HFFc6 (cell line): ENCODE data around the gene PRKCE. TPM values are rescaled to one million over a fixed set of nuclear protein-coding genes. Genes with fewer than 3 reads are reported as not detected.

ENCODE experiments used
- DNase-seq: peaks from one replicate; pipeline ENCODE4 v3.0.0-alpha.2; 2018
- H3K27ac Mint-ChIP-seq: 2 replicates; pipeline ENCODE4 v1.8.0; 2020; ENCODE audit warnings: mild to moderate bottlenecking, mixed read lengths
- H3K27me3 Mint-ChIP-seq: 2 replicates; pipeline ENCODE4 v1.8.0; 2021; ENCODE audit warnings: mild to moderate bottlenecking, moderate library complexity, mixed read lengths; ENCODE audit not compliant: insufficient read depth
- H3K36me3 Mint-ChIP-seq: 2 replicates; pipeline ENCODE4 v1.8.0; 2021; ENCODE audit warnings: low read depth, mixed read lengths
- H3K4me1 Mint-ChIP-seq: 2 replicates; pipeline ENCODE4 v1.8.0; 2020; ENCODE audit warnings: low read depth, mixed read lengths
- H3K4me3 Mint-ChIP-seq: 2 replicates; pipeline ENCODE4 v1.8.0; 2020; ENCODE audit warnings: mild to moderate bottlenecking, moderate library complexity, mixed read lengths
- H3K9me3 Mint-ChIP-seq: 2 replicates; pipeline ENCODE4 v1.8.0; 2020; ENCODE audit warnings: mild to moderate bottlenecking, mixed read lengths
- total RNA-seq, 6 experiments: library from RNA; stranded (reverse); fragmentation: NEBNext Ultra II Directional; extraction: Animal tissue kit (Norgen Biotek cat#: 25700); gene quantifications; 2 replicates in 1 of 6; 3 replicates in 5 of 6; pipeline ENCODE4 v1.2.3, GENCODE V29; 2021
- TF ChIP-seq, protein P1 (sequence below): fragments of 200-600 bp; sonication (generic); IDR thresholded peaks from 2 replicates; pipeline ENCODE4 v1.5.0; 2021; ENCODE audit warnings: antibody characterized with exemption, mild to moderate bottlenecking

The PRKCE gene
- total RNA-seq, 6 experiments from 2014 or later = 10.8 to 13.7 (median 12.0) TPM

DNA sequence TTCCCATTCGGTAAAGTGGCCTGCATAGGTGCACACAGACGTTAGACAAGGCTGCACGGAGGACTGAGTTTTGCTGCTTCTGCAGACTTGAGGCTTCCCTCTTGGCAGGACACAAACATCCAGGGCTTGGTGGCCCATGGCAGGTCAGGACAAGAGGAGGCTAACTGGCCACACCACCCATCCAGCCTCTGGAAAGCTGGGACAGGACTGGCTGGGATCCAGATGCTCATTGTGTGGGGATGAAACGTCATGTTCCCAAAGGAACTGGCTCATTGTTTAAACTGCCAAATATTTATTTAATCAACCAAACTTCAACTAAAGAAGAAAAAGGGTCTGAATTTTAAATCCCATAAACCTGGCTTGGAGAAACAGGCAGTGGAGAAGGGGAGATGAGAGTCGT is 406.7 kb downstream of the PRKCE start:
- TF ChIP-seq, protein P1, sequence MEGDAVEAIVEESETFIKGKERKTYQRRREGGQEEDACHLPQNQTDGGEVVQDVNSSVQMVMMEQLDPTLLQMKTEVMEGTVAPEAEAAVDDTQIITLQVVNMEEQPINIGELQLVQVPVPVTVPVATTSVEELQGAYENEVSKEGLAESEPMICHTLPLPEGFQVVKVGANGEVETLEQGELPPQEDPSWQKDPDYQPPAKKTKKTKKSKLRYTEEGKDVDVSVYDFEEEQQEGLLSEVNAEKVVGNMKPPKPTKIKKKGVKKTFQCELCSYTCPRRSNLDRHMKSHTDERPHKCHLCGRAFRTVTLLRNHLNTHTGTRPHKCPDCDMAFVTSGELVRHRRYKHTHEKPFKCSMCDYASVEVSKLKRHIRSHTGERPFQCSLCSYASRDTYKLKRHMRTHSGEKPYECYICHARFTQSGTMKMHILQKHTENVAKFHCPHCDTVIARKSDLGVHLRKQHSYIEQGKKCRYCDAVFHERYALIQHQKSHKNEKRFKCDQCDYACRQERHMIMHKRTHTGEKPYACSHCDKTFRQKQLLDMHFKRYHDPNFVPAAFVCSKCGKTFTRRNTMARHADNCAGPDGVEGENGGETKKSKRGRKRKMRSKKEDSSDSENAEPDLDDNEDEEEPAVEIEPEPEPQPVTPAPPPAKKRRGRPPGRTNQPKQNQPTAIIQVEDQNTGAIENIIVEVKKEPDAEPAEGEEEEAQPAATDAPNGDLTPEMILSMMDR = no peak
- no peaks in the 10 kb centered on the region for H3K27me3 Mint-ChIP-seq
- DNase-seq = no peak
- no peak overlapping the region for H3K4me3 Mint-ChIP-seq
- no peaks in the 10 kb centered on the region for H3K9me3 Mint-ChIP-seq
- H3K4me1 Mint-ChIP-seq = peaks cover 18% of the 10 kb centered on the region
- H3K36me3 Mint-ChIP-seq = no peaks in the 10 kb centered on the region
- no peak overlapping the region for H3K27ac Mint-ChIP-seq

DNA sequence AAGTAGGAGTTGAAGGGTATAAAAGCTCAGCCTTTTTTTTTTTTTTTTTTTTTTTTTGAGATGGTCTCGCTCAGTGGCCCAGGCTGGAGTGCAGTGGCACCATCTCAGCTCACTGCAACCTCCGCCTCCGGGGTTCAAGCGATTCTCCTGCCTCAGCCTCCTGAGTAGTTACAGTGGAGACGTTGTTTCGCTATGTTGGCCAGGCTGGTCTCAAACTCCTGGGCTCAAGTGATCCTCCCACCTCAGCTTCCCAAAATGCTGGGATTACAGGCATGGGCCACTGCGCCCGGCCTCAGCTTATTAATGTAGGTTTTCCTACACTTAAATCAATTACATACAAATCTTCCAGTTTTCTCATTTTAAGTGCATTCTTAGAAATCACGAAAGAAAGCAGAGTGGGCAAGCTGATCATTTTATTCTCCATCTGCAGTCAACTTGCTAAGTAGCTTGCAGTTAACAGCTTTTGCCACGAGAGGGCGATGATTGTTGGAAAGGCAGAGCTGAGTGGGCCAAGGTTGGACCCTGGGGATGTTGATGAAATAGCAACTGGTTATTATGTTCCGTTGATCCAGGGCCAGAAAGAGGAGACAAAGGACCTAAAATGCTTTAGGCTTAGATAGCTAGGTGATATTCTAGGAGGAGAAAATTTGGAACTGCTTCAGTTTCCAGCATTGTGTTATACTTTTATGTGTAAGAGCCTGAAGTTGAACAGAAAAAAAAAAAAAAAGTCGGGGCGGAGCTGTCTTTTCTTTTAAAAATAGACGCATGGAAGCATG is 411.4 kb downstream of the PRKCE start:
- H3K4me1 Mint-ChIP-seq = peaks cover 51% of the 10 kb centered on the region
- no peaks in the 10 kb centered on the region for H3K36me3 Mint-ChIP-seq
- TF ChIP-seq, protein P1 = peak; percentile 96
- DNase-seq = peak; percentile 72
- H3K27ac Mint-ChIP-seq = peak overlapping the region; percentile 62
- H3K9me3 Mint-ChIP-seq = no peaks in the 10 kb centered on the region
- H3K4me3 Mint-ChIP-seq = 0 out of 2 replicates have a peak overlapping the region, but pooled peaks have one; percentile 26
- H3K27me3 Mint-ChIP-seq = no peaks in the 10 kb centered on the region

GRCh38 chr2:46064396-46064795 is 412.9 kb downstream of the PRKCE start:
- TF ChIP-seq, protein P1 = no peak
- Mint-ChIP-seq H3K4me3 (no peak overlapping the region), H3K4me1 (peaks cover 65% of the 10 kb centered on the region), H3K27ac (no peak overlapping the region), H3K27me3 (no peaks in the 10 kb centered on the region), H3K9me3 (no peaks in the 10 kb centered on the region), H3K36me3 (no peaks in the 10 kb centered on the region)
- no peak for DNase-seq

DNA sequence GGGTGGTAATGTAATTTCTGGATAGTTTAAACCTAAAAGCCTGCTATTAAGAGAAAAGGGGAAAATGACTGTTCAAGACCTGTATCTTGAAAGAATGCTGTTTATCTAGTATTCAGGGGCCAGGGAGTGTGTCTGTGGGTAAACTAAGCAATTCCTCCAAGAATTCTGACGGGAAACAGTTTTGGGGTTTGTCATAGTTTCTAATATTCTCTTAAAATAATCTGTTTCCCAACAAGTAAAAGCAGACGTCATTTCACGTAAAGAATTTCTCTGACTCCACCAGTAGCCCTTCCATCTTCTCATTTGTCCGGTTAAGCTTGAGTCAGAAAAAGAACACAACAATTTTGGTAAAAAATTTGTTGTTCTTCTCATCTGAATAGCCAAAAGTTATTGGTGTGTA is 413.7 kb downstream of the PRKCE start:
- no peaks in the 10 kb centered on the region for H3K9me3 Mint-ChIP-seq
- no peak for DNase-seq
- H3K4me1 Mint-ChIP-seq = peaks cover 65% of the 10 kb centered on the region
- H3K27me3 Mint-ChIP-seq = no peaks in the 10 kb centered on the region
- no peaks in the 10 kb centered on the region for H3K36me3 Mint-ChIP-seq
- no peak overlapping the region for H3K4me3 Mint-ChIP-seq
- TF ChIP-seq, protein P1 = no peak
- H3K27ac Mint-ChIP-seq = peak overlapping the region; percentile 58

- peaks cover 5% of the 10 kb centered on the region; the same call in 1 of the 2 replicates for H3K36me3 Mint-ChIP-seq
- no peak for DNase-seq
Observed at GRCh38 chr2:46066116-46066515, 414.6 kb downstream of the PRKCE start.

More at GRCh38 chr2:46066116-46066515, 414.6 kb downstream of the PRKCE start:
- H3K4me3 Mint-ChIP-seq = peak overlapping the region; percentile 16
- H3K27me3 Mint-ChIP-seq = no peaks in the 10 kb centered on the region
- H3K9me3 Mint-ChIP-seq = no peaks in the 10 kb centered on the region
- peak overlapping the region; percentile 67 for H3K27ac Mint-ChIP-seq
- H3K4me1 Mint-ChIP-seq = peaks cover 71% of the 10 kb centered on the region
- TF ChIP-seq, protein P1 = no peak
